GM13976 (cell line): ENCODE results near the gene E2F1.

Experiments used
- DNase-seq: peaks from one replicate; pipeline ENCODE4 v3.0.0; 2012; ENCODE audit warnings: low spot score
- CTCF ChIP-seq: IDR thresholded peaks from 2 replicates; pipeline ENCODE4 v1.5.1; 2012; ENCODE audit warnings: borderline replicate concordance, mild to moderate bottlenecking; ENCODE audit not compliant: insufficient read depth; ENCODE audit errors: extremely low read depth, missing control alignments, control extremely low read depth
- in situ Hi-C: fragments of 300-500 bp; cut with MboI; formaldehyde crosslinking; loops from one replicate; pipeline ENCODE4 v1.12.0; 2022; ENCODE audit warnings: low sequenced_read_pairs, mixed read lengths, inconsistent platforms; ENCODE audit not compliant: unreplicated experiment

The E2F1 gene

GRCh38 chr20:33693741-33694638, 7.8 kb upstream of the E2F1 start:
- no peak for TF ChIP-seq CTCF
- no peak for DNase-seq
- in situ Hi-C loops = no loop called here

- DNase-seq = no peak
- in situ Hi-C loops = no loop called here
- no peak for TF ChIP-seq CTCF
Observed at GRCh38 chr20:33693289-33693688, 7.1 kb upstream of the E2F1 start.

GRCh38 chr20:33689973-33690372, 3.8 kb upstream of the E2F1 start:
- in situ Hi-C loops = no loop called here
- no peak for DNase-seq
- no peak for TF ChIP-seq CTCF

- in situ Hi-C loops = no loop called here
- no peak for TF ChIP-seq CTCF
- no peak for DNase-seq
Observed at GRCh38 chr20:33689493-33689892, 3.3 kb upstream of the E2F1 start.

DNA sequence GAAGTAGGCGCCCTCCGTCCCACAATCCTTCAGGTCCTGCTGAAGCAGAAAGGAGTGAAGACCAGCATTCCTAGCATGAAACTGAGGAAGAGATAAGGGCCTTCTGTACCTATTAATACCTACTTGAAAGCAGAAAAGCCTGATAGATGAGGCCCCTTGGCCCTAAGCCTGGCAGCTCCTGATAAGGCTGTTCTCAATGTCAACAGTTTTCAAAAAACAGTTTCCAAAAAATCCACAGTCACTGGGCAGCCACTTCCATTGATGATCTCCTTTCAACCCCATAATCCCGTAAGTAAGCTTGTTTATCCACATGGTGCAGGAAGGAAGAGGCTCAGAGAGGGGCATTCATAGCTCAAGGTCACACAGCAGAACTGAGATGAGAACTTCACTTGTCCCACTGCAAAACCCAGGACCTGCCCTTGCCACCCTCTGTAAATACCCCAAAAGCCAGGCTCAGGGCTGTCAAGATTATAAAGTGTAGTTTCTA, 2.8 kb upstream of the E2F1 start:
- no peak for TF ChIP-seq CTCF
- in situ Hi-C loops = no loop called here
- no peak for DNase-seq

- DNase-seq = no peak
- in situ Hi-C loops = no loop called here
- no peak for TF ChIP-seq CTCF
Observed at GRCh38 chr20:33687993-33688937, 2.1 kb upstream of the E2F1 start.
